HG02885 (cell line): Measurements from ENCODE around the gene JMJD6.
"Not testable (repeated sequence)": the region's sequence is repeated elsewhere in the genome, so short reads cannot be mapped to it uniquely, and the experiment has no call there.

Experiments
- ATAC-seq: cut with Tn5 transposase; IDR thresholded peaks from one replicate; pipeline ENCODE4 v1.9.1; 2021; ENCODE audit warnings: mild to moderate bottlenecking; ENCODE audit not compliant: unreplicated experiment, poor library complexity

Gene JMJD6

GRCh38 chr17:76700617-76701470 lies 25.6 kb downstream of the JMJD6 start:
- ATAC-seq, result no peak

GRCh38 chr17:76700270-76700616 lies 26.2 kb downstream of the JMJD6 start:
- ATAC-seq, result no peak

DNA sequence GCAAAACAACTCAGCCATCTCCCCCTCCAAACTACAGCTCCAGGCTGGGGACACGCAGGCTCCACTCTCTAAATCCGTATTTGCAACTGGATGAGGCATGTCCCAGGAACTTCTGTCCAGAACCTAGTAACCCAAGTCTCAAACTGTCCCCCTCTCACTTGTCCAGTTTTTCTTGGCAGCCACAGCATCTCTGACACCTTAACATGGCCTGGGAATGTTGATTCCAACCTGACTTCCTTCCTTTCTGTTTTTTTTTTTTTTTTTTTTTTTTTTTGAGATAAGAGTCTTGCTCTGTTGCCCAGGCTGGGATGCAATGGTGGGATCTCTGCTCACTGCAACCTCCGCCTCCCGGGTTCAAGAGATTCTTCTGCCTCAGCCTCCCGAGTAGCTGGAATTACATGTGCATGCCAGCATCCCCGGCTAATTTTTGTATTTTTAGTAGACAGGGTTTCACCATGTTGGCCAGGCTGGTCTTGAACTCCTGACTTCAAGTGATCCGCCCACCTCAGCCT lies 27.9 kb downstream of the JMJD6 start:
- not testable (repeated sequence) for ATAC-seq

- ATAC-seq, result no peak
Observed at GRCh38 chr17:76697702-76698465, 28.5 kb downstream of the JMJD6 start.

DNA sequence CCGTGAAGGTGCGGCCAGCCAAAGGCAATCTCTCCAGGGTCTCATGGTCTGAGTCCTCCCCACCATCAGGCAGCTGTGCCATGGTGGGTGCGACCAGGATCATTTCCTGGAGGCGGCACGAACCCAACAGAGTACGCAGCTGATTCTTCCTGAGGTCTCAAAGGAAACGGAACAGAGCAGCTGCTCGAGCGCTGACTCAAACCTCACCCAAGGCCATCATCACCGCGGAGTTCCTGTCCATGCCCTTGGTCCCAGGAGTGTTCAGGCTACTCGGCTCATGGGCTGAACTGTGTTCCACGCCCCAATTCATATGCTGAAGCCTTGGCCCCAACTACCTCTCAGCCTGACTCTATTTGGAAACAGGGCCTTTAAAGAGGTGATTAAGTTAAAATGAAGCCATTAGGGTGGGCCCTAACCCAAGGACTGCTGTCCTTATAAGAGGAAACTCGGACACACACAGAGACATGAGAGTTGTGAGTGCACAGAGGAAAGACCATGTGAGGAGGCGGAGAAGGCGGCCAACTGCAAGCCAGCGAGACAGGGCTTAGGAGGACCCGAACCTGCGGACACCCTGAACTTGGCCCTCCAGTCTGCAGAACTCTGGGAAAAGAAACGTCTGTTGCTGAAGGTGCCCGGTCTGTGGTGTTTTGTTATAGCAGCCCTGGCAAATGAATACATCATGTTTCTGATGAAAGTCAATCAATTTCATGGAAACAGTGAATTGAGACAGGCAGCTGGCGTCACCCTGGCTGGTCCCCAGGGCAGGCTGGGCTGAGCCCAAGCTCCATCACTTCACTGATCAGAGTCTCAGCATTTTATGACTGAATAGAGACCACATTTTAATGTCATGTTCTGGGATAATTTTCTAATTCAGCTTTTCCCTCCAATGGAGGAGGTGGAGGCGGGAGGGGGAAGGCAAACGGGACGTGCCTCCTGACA lies 29.4 kb downstream of the JMJD6 start:
- peak; percentile 36 for ATAC-seq

GRCh38 chr17:76695059-76695831 lies 31.2 kb downstream of the JMJD6 start:
- ATAC-seq, result no peak

- no peak for ATAC-seq
Observed at GRCh38 chr17:76691379-76692191, 34.8 kb downstream of the JMJD6 start.

GRCh38 chr17:76690596-76691280 lies 35.7 kb downstream of the JMJD6 start:
- ATAC-seq, result no peak

DNA sequence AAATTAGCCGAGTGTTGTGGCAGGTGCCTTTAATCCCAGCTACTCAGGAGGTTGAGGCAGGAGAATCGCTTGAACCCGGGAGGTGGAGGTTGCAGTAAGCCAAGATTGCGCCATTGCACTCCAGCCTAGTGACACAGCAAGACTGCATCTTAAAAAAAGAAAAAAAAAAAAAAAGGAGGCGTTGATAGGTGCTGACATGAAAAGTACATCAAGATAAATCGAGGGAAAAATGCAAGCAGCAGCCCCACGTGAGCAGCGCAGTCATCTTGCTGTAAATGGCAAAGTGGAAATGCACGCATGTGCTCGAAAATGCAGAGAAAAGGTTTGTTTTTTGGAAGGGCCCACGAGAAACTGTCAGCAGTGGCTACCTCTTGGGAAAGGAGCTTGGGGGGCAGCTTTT lies 36.5 kb downstream of the JMJD6 start:
- no peak for ATAC-seq

GRCh38 chr17:76688165-76688622 lies 38.2 kb downstream of the JMJD6 start:
- no peak for ATAC-seq

GRCh38 chr17:76687298-76688164 lies 38.9 kb downstream of the JMJD6 start:
- ATAC-seq, result no peak

- ATAC-seq, result no peak
Observed at GRCh38 chr17:76686538-76687297, 39.7 kb downstream of the JMJD6 start.

DNA sequence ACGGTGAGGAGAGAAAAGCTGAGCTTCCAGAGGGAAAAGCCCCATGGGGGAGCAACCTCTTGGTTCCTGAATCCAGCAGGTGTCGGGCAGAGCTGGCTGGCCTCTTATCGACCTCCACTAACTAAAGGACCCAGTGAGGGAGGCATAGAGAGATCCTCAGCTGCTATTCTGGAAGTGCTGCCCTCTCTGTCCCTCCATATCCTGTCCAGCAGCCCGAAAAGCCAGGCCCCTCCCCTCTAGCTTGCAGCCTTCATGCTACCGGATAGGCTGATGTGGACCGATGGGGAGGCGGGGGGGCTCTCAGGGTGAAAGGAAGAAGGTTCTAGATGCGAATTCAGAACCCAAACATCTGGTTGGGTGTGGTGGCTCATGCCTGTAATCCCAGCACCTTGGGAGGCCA lies 40.6 kb downstream of the JMJD6 start:
- no peak for ATAC-seq

GRCh38 chr17:76685366-76685765 lies 41.0 kb downstream of the JMJD6 start:
- ATAC-seq, result no peak

GRCh38 chr17:76684756-76685155 lies 41.6 kb downstream of the JMJD6 start:
- no peak for ATAC-seq

DNA sequence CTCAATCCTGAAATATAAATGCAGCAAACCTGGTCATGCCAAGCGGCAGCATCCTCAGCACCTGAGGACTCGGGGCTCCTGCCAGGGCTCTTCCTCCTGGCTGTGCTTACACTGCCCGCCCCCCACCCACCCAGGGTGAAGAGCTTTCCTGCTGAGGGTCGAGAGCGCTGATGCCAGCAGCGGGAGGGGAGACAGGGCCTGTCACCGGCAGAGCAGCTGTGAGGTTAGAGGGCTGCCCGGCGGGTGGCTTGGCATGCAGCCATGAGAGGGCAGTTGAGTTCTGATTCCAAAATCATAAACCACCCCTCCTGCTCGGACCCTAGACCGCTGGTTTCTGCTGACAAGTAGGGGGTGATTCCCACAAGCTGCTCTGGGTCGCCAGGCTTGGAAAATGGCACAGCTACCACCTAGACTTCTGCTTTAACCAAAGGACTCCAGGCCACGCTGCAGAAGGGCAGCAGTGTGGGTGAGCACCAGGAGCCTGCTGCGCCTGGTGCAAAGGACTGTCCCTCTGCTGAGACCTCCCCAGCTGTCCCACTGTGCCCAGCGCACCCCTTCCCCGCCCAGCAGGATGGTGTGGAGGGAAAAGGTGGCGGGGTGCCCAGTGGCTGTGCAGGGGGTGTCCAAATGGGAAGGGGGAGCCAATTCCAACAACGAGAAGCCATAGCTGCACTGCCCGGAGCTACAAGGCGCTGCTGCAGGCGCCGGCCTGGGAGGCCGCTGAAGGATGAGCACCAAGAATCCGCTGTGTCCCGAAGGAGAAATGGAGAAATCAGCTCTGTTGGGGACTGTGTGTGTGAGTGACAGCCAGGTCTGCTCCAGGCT lies 42.3 kb downstream of the JMJD6 start:
- no peak for ATAC-seq
